Heart left ventricle (tissue), 16 donors: ENCODE measurements around the gene TRIM71. TPM values are rescaled to one million over a fixed set of nuclear protein-coding genes. Genes with fewer than 3 reads are reported as not detected.

Experiments
- ATAC-seq, 4 donors: fragments of 200-7000 bp; cut with Tn5 transposase; one replicate each; pipeline ENCODE4 v1.9.1; 2020 to 2022; ENCODE audit warnings: moderate library complexity in 4 of 4, mild to moderate bottlenecking in 3 of 4, moderate number of reproducible peaks in 1 of 4
- DNase-seq, 5 donors: peaks; one replicate each; pipeline ENCODE4 v3.0.0-alpha.2; 2020
- H3K27ac ChIP-seq, 12 donors: fragments of 200-600 bp; sonication (generic) in 4 of 12; one replicate each; pipeline versions ENCODE4 v1.5.0 to v1.8.0; 2016 to 2022; ENCODE audit warnings: mild to moderate bottlenecking in 2 of 12
- H3K27me3 ChIP-seq, 9 donors: fragments of 200-600 bp; sonication (generic) in 2 of 9; one replicate each; pipeline versions ENCODE4 v1.5.1 to v1.8.0; 2016 to 2022; ENCODE audit warnings: mild to moderate bottlenecking in 3 of 9
- H3K36me3 ChIP-seq, 9 donors: fragments of 200-600 bp; sonication (generic) in 2 of 9; one replicate each; pipeline versions ENCODE4 v1.5.0 to v1.8.0; 2018 to 2022; ENCODE audit warnings: mild to moderate bottlenecking in 2 of 9
- H3K4me1 ChIP-seq, 12 donors: fragments of 200-600 bp; sonication (generic) in 4 of 12; one replicate each; pipeline versions ENCODE4 v1.5.0 to v1.8.0; 2016 to 2022; ENCODE audit warnings: mild to moderate bottlenecking in 3 of 12
- H3K4me3 ChIP-seq, 12 donors: fragments of 200-600 bp; sonication (generic) in 4 of 12; one replicate each; pipeline versions ENCODE4 v1.5.0 to v1.8.0; 2017 to 2022; ENCODE audit warnings: mild to moderate bottlenecking in 9 of 12, moderate library complexity in 4 of 12
- H3K9me3 ChIP-seq, 12 donors: fragments of 200-600 bp; sonication (generic) in 4 of 12; one replicate each; pipeline versions ENCODE4 v1.5.0 to v1.8.0; 2016 to 2022; ENCODE audit warnings: mild to moderate bottlenecking in 1 of 12
- CTCF ChIP-seq, 12 donors: fragments of 200-600 bp; sonication (generic) in 4 of 12; IDR thresholded peaks; one replicate each; pipeline versions ENCODE4 v1.5.0 to v1.8.0; 2018 to 2022; ENCODE audit warnings: antibody characterized with exemption in 12 of 12, mild to moderate bottlenecking in 5 of 12
- POLR2A ChIP-seq, 2 donors: fragments of 450-650 bp; IDR thresholded peaks; one replicate each; pipeline ENCODE4 v1.6.1; 2017; ENCODE audit warnings: antibody characterized with exemption in 2 of 2, mild to moderate bottlenecking in 2 of 2, moderate library complexity in 2 of 2
- whole genome bisulfite sequencing, 4 donors: extraction: QIAGEN DNeasy Blood & Tissue Kit in 2 of 4; methylation state at CpG; one replicate each; pipeline versions ENCODE4 v1.1.5 to v1.1.7; 2013 to 2018; 5-methylcytosine and 5-hydroxymethylcytosine counted together
- intact Hi-C, 10 donors: fragments of 100-400 bp; cut with DNase I; formaldehyde crosslinking; loops; one replicate each; pipeline versions ENCODE4 v1.11.1 to v1.14.2; 2022
- polyA plus RNA-seq, 2 donors: library from polyadenylated mRNA; stranded (reverse); fragments of 200-250 nt; gene quantifications; one replicate each; pipeline ENCODE4 v1.2.3, GENCODE V29; 2013
- total RNA-seq, 9 donors: library from RNA; depleted of rRNA in 2 of 9; stranded (reverse); fragments of >200 nt in 2 of 9; fragmentation: NEBNext Ultra II Directional in 3 of 9; extraction: Animal tissue kit (Norgen Biotek cat#: 25700) in 3 of 9; gene quantifications; one replicate each; pipeline versions ENCODE4 v1.1.0 to v1.2.4, GENCODE V29; 2016 to 2023
- donor health status: ischemic (EF 13 %, LVEDD 7.1; RV severe dilation, severe dysfunction).
- donor health status: healthy with polysubstance abuse.
- donor health status: DM: no; HTN: yes; CAD: no.
- donor health status: DM: no; HTN: no; CAD: no.
- donor health status: ischemic (EF 25% LVEDD 6.9; RV normal size, moderate dysfunction).
- donor health status: ischemic (EF 25% LVEDD 5.7; RV mildly dilated, moderate dysfunction).
- donor health status: healthy.
- donor health status: DM: yes; HTN: yes; CAD: no.
- donor health status: ischemic (EF 35%, LVEDD 5.7; RV mildly dilated, moderate dysfunction).
- donor health status: nonischemic (EF 11% LVEDD 7.7; RV severe dilation, severe dysfunction).
- donor health status: DM: yes; HTN: yes; CAD: no.
- donor health status: PGD.
- donor health status: ischemic (EF 29% LVEDD 5.4; RV normal size, mild dysfunction).
- donor health status: nonischemic (EF 23%, LVEDD 6.1; RV moderate dilation, normal function).

The TRIM71 gene
- total and polyA plus RNA-seq, 11 donors: 0.05 TPM; not detected in 9

GRCh38 chr3:32870373-32871095 lies 52.7 kb downstream of the TRIM71 start:
- no peak for DNase-seq
- TF ChIP-seq CTCF (IDR thresholded peaks at IDR 0.05): no peak
- TF ChIP-seq POLR2A (IDR thresholded peaks at IDR 0.05): no peak
- intact Hi-C loops: no loop called here
- ATAC-seq: no peak
- Histone ChIP-seq H3K9me3 (no peaks in the 10 kb centered on the region), H3K4me1 (peaks cover 0 to 9% (median 0%) of the 10 kb centered on the region in 12 donors), H3K27me3 (no peaks in the 10 kb centered on the region), H3K36me3 (no peaks in the 10 kb centered on the region), H3K27ac (no peak overlapping the region), H3K4me3 (no peak overlapping the region)
- WGBS, 4 donors: 86 to 90% (median 88%) methylated on average over 10 of the region's 10 CpGs

GRCh38 chr3:32871273-32871672 lies 53.5 kb downstream of the TRIM71 start:
- intact Hi-C loops: no loop called here
- no peaks in the 10 kb centered on the region for H3K9me3 ChIP-seq
- H3K36me3 ChIP-seq: no peaks in the 10 kb centered on the region
- ATAC-seq (no peak), DNase-seq (no peak)
- H3K27me3 ChIP-seq: no peaks in the 10 kb centered on the region
- peaks cover 0 to 9% (median 0%) of the 10 kb centered on the region in 12 donors for H3K4me1 ChIP-seq
- TF ChIP-seq CTCF (IDR thresholded peaks at IDR 0.05) (no peak), POLR2A (IDR thresholded peaks at IDR 0.05) (no peak)
- H3K27ac ChIP-seq: no peak overlapping the region
- 84 to 91% (median 86%) methylated on average over 7 of the region's 7 CpGs for WGBS, 4 donors
- H3K4me3 ChIP-seq: no peak overlapping the region

GRCh38 chr3:32872487-32873382 lies 54.9 kb downstream of the TRIM71 start:
- WGBS, 4 donors: 55 to 60% (median 59%) methylated on average over 6 of the region's 6 CpGs
- Histone ChIP-seq H3K27me3 (no peaks in the 10 kb centered on the region), H3K4me3 (no peak overlapping the region), H3K9me3 (no peaks in the 10 kb centered on the region), H3K36me3 (no peaks in the 10 kb centered on the region), H3K4me1 (peaks cover 0 to 9% (median 0%) of the 10 kb centered on the region in 12 donors), H3K27ac (no peak overlapping the region)
- no peak for DNase-seq
- intact Hi-C loops: no loop called here
- ATAC-seq: no peak
- TF ChIP-seq CTCF (IDR thresholded peaks at IDR 0.05) (no peak), POLR2A (IDR thresholded peaks at IDR 0.05) (no peak)

GRCh38 chr3:32873531-32874130 lies 55.8 kb downstream of the TRIM71 start:
- peaks cover 0 to 9% (median 0%) of the 10 kb centered on the region in 12 donors for H3K4me1 ChIP-seq
- WGBS, 4 donors: 72 to 75% (median 74%) methylated on average over 11 to 12 of the region's 12 CpGs
- DNase-seq: no peak
- H3K27ac ChIP-seq: no peak overlapping the region
- no peak for TF ChIP-seq CTCF (IDR thresholded peaks at IDR 0.05)
- TF ChIP-seq POLR2A (IDR thresholded peaks at IDR 0.05): no peak
- no peaks in the 10 kb centered on the region for H3K27me3 ChIP-seq
- H3K4me3 ChIP-seq: no peak overlapping the region
- intact Hi-C loops: no loop called here
- no peaks in the 10 kb centered on the region for H3K9me3 ChIP-seq
- H3K36me3 ChIP-seq: no peaks in the 10 kb centered on the region
- no peak for ATAC-seq
